ENCODE results near the gene NEMP2. TPM values are rescaled to one million over a fixed set of nuclear protein-coding genes. Genes with fewer than 3 reads are reported as not detected.

NEMP2 gene
- total and polyA plus RNA-seq, 2 of the 4 experiments (the other 2 are of a cell fraction) = 1.1 to 1.3 TPM

DNA sequence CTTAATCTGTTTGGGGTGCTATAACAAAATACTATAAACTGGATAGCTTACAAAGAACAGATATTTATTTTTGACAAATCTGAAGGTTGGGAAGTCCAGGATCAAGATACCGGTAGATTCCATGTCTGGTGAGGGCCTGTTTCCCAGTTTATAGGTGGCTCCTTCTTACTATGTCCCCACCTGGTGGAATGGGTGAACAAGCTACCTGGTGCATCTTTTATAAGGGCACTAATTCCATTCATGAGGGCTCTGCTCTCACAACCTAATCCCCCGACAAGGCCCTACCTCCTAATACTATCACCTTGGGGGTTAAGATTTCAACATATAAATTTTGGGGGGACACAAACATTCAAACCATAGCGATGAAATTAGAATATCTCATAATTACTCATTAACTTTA lies 15.6 kb upstream of the NEMP2 start:
- no peak overlapping the region for H3K27ac ChIP-seq (ENCODE audit: insufficient read depth, low read length)
- no peaks in the 10 kb centered on the region for H4K20me1 ChIP-seq (ENCODE audit: insufficient read depth, low read length)
- H3K9me1 ChIP-seq (ENCODE audit: insufficient read depth, low read length) = no peaks in the 10 kb centered on the region
- no peak overlapping the region for H2BK20ac ChIP-seq (ENCODE audit: low read depth, low read length)
- H3K4me2 ChIP-seq (ENCODE audit: low read depth, low read length) = no peak overlapping the region
- H3K9me3 ChIP-seq (ENCODE audit: control insufficient read depth, insufficient read depth, low read length) = no peaks in the 10 kb centered on the region
- ChIA-PET CTCF (no interaction called here), POLR2A (ENCODE audit: unreplicated experiment) (no interaction called here)
- TF ChIP-seq MAZ (IDR thresholded peaks at IDR 0.05; ENCODE audit: borderline replicate concordance, low read depth, low read length) = no peak
- TF ChIP-seq RAD21 (IDR thresholded peaks at IDR 0.05; ENCODE audit: low read length) = no peak
- no peak for TF ChIP-seq RCOR1 (IDR thresholded peaks at IDR 0.05; ENCODE audit: insufficient replicate concordance, low read length)
- no peak for TF ChIP-seq MAFK (IDR thresholded peaks at IDR 0.05; ENCODE audit: low read depth, low read length)
- no peak for TF ChIP-seq SMC3 (IDR thresholded peaks at IDR 0.05; ENCODE audit: low read depth, low read length)
- TF ChIP-seq RFX5 (IDR thresholded peaks at IDR 0.05; ENCODE audit: low read depth, low read length) = no peak
- TF ChIP-seq CHD1 (IDR thresholded peaks at IDR 0.05; ENCODE audit: low read depth, low read length) = no peak
- TF ChIP-seq MXI1 (IDR thresholded peaks at IDR 0.05; ENCODE audit: borderline replicate concordance, low read depth, low read length) = no peak
- no peak for TF ChIP-seq NFE2L2 (IDR thresholded peaks at IDR 0.05; ENCODE audit: low read depth, low read length)
- no peak for TF ChIP-seq POLR2A (IDR thresholded peaks at IDR 0.05; ENCODE audit: low read depth, low read length)
- no peak for TF ChIP-seq CEBPB (IDR thresholded peaks at IDR 0.05; ENCODE audit: low read depth, low read length)
- TF ChIP-seq FOS (IDR thresholded peaks at IDR 0.05; ENCODE audit: low read depth, low read length) = no peak
- WGBS, 2 experiments (ENCODE audit: extremely low coverage in 2 of 2, insufficient read length in 1 of 2) = no CpG with 5 or more reads among the region's 3 CpGs
- H3K9ac ChIP-seq (ENCODE audit: low read depth, low read length) = no peak overlapping the region
- no peak overlapping the region for H2BK15ac ChIP-seq (ENCODE audit: low read depth, low read length)
- H2AK5ac ChIP-seq (ENCODE audit: low read depth, low read length) = no peak overlapping the region
- DNase-seq = no peak
- H3K79me1 ChIP-seq (ENCODE audit: low read depth in 1 of 2, low read length in 2 of 2) = no peaks in the 10 kb centered on the region
- no peak overlapping the region for H2BK120ac ChIP-seq (ENCODE audit: low read depth, low read length)
- H3K56ac ChIP-seq (ENCODE audit: extremely low read depth, insufficient read depth, low read length) = no peak overlapping the region
- no peak for ATAC-seq (ENCODE audit: low read depth)
- BruUV-seq (replicated peaks) = no TSS peak
- H4K8ac ChIP-seq (ENCODE audit: low read depth in 2 of 2, low read length in 2 of 2) = no peak overlapping the region
- H4K5ac ChIP-seq (ENCODE audit: low read depth, low read length) = no peak overlapping the region
- intact Hi-C loops (cut with micrococcal nuclease) (no loop called here), in situ Hi-C loops (cut with MboI; ENCODE audit: low sequenced_read_pairs) (no loop called here), dilution Hi-C loops (cut with HindIII; ENCODE audit: low sequenced_read_pairs, unreplicated experiment) (no loop called here)
- H3K18ac ChIP-seq (ENCODE audit: low read depth, low read length) = no peak overlapping the region
- no peak overlapping the region for H2AFZ ChIP-seq (replicated peaks; ENCODE audit: low read length, poor library complexity)
- no peak overlapping the region for H3K4me3 ChIP-seq (ENCODE audit: insufficient read depth, low read depth, low read length)
- H2AK9ac ChIP-seq (replicated peaks; ENCODE audit: low read depth, low read length, poor library complexity) = no peak overlapping the region
- no peak overlapping the region for H3K4ac ChIP-seq (ENCODE audit: low read depth, low read length)
- peaks cover 2% of the 10 kb centered on the region; the same call in 1 of the 2 replicates for H3K4me1 ChIP-seq (ENCODE audit: control insufficient read depth, insufficient read depth, low read length)
- no peak overlapping the region for H4K91ac ChIP-seq (ENCODE audit: insufficient read depth, low read depth, low read length)
- H3K14ac ChIP-seq (replicated peaks; ENCODE audit: low read depth, low read length) = no peak overlapping the region
- no peak overlapping the region for H3K23ac ChIP-seq (ENCODE audit: low read depth, low read length)
- H2BK5ac ChIP-seq (ENCODE audit: low read depth, low read length, poor library complexity, severe bottlenecking) = no peak overlapping the region
- H3K27me3 ChIP-seq (ENCODE audit: control insufficient read depth, insufficient read depth, low read length) = no peaks in the 10 kb centered on the region
- no peaks in the 10 kb centered on the region for H3K36me3 ChIP-seq (ENCODE audit: control insufficient read depth, insufficient read depth, low read length)
